Fibroblast of lung (primary cell): ENCODE measurements around the gene CTAG2. TPM values are rescaled to one million over a fixed set of nuclear protein-coding genes. Genes with fewer than 3 reads are reported as not detected.
"Not testable (repeated sequence)": the region's sequence is repeated elsewhere in the genome, so short reads cannot be mapped to it uniquely, and the experiment has no call there.

Experiments used
- DNase-seq, 2 donors: peaks; one replicate each; pipeline versions ENCODE4 v3.0.0 to v3.0.0-alpha.2; 2010; ENCODE audit warnings: low read depth in 2 of 2
- H2AFZ ChIP-seq: 2 replicates; pipeline ENCODE4 v1.5.1; 2012; ENCODE audit warnings: low read length, control low read depth, inconsistent platforms
- H3K27ac ChIP-seq: 2 replicates; pipeline ENCODE4 v1.5.1; 2011; ENCODE audit warnings: low read length, control low read depth; ENCODE audit not compliant: insufficient read depth
- H3K27me3 ChIP-seq: 2 replicates; pipeline ENCODE4 v1.5.1; 2011; ENCODE audit warnings: mild to moderate bottlenecking, low read length; ENCODE audit not compliant: control insufficient read depth, insufficient read depth
- H3K36me3 ChIP-seq: 2 replicates; pipeline ENCODE4 v1.5.1; 2011; ENCODE audit warnings: low read length; ENCODE audit not compliant: control insufficient read depth, insufficient read depth
- H3K4me1 ChIP-seq: 2 replicates; pipeline ENCODE4 v1.5.1; 2011; ENCODE audit warnings: low read length; ENCODE audit not compliant: control insufficient read depth, insufficient read depth; ENCODE audit errors: extremely low read depth
- H3K4me2 ChIP-seq: 2 replicates; pipeline ENCODE4 v1.5.1; 2011; ENCODE audit warnings: low read length, control low read depth; ENCODE audit not compliant: insufficient read depth; ENCODE audit errors: extremely low read depth
- H3K4me3 ChIP-seq, 4 experiments: fragments of 200-600 bp in 1 of 4; sonication (generic) in 1 of 4; replicated peaks in 1 of 4; 2 replicates each; pipeline ENCODE4 v1.5.1; 2011 to 2016; ENCODE audit warnings: low read length in 4 of 4, low read depth in 3 of 4, mild to moderate bottlenecking in 3 of 4, control low read depth in 2 of 4, inconsistent platforms in 1 of 4, mixed read lengths in 1 of 4; ENCODE audit not compliant: insufficient read depth in 1 of 4; ENCODE audit errors: control extremely low read depth in 1 of 4
- H3K79me2 ChIP-seq: 2 replicates; pipeline ENCODE4 v1.5.1; 2012; ENCODE audit warnings: mild to moderate bottlenecking, low read length, inconsistent platforms; ENCODE audit not compliant: control insufficient read depth, insufficient read depth
- H3K9ac ChIP-seq: 2 replicates; pipeline ENCODE4 v1.5.1; 2011; ENCODE audit warnings: mild to moderate bottlenecking, low read length, control low read depth; ENCODE audit not compliant: insufficient read depth
- H3K9me3 ChIP-seq: 2 replicates; pipeline ENCODE4 v1.5.1; 2012; ENCODE audit warnings: low read depth, low read length; ENCODE audit not compliant: control insufficient read depth, insufficient read depth
- H4K20me1 ChIP-seq: 2 replicates; pipeline ENCODE4 v1.5.1; 2011; ENCODE audit warnings: low read length; ENCODE audit not compliant: control insufficient read depth, insufficient read depth; ENCODE audit errors: extremely low read depth
- EZH2 ChIP-seq: IDR thresholded peaks from 2 replicates; pipeline ENCODE4 v1.5.1; 2012; ENCODE audit warnings: low read length, control low read depth, mild to moderate bottlenecking; ENCODE audit errors: missing control alignments
- polyA plus RNA-seq, 2 donors: library from polyadenylated mRNA; depleted of rRNA in 1 of 2; stranded (reverse) in 1 of 2; unstranded in 1 of 2; fragments of >200 nt; gene quantifications; 2 replicates each; pipeline ENCODE4 v1.2.1, GENCODE V29; 2011 to 2012; ENCODE audit warnings: missing spikeins in 1 of 2
- total RNA-seq: library from RNA; depleted of rRNA; stranded (reverse); fragments of >200 nt; gene quantifications from 2 replicates; pipeline ENCODE4 v1.2.1, GENCODE V29; 2014
- TF ChIP-seq, protein P1 (sequence below), 2 donors: IDR thresholded peaks in 1 of 2; conservative IDR thresholded peaks in 1 of 2; 1 replicate in 1 of 2; 2 replicates in 1 of 2; pipeline ENCODE4 v1.5.1; 2011 to 2012; ENCODE audit warnings: low read length in 2 of 2, control low read depth in 1 of 2, inconsistent platforms in 1 of 2, low read depth in 1 of 2, mild to moderate bottlenecking in 1 of 2

The CTAG2 gene
- total and polyA plus RNA-seq, 2 donors (not counting 1 experiment from before 2014, with no cell fraction given): not detected

DNA sequence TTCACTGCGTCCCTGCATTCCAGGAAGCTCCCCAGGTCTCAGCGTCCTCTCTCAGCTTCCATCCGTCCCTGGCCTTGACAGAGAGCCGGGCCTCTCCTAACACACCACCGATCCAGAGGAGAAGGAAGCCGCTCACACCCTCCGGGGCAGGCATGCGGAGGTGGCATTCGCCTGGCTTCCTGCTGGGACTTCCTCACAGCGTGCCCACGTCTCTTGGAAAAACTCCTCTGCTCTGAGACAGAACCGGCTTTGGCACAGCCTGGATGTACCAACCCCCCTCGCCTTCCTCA, 3.2 kb downstream of the CTAG2 start:
- no peaks in the 10 kb centered on the region for H3K27me3 ChIP-seq
- DNase-seq: no peak
- no peak overlapping the region for H3K4me2 ChIP-seq
- H3K9me3 ChIP-seq: no peaks in the 10 kb centered on the region
- H4K20me1 ChIP-seq: no peaks in the 10 kb centered on the region
- H3K9ac ChIP-seq: no peak overlapping the region
- no peaks in the 10 kb centered on the region for H3K79me2 ChIP-seq
- no peak overlapping the region for H3K4me3 ChIP-seq
- H2AFZ ChIP-seq: no peak overlapping the region
- no peaks in the 10 kb centered on the region for H3K4me1 ChIP-seq
- H3K36me3 ChIP-seq: no peaks in the 10 kb centered on the region
- H3K27ac ChIP-seq: no peak overlapping the region
- TF ChIP-seq EZH2: no peak
- TF ChIP-seq, protein P1, sequence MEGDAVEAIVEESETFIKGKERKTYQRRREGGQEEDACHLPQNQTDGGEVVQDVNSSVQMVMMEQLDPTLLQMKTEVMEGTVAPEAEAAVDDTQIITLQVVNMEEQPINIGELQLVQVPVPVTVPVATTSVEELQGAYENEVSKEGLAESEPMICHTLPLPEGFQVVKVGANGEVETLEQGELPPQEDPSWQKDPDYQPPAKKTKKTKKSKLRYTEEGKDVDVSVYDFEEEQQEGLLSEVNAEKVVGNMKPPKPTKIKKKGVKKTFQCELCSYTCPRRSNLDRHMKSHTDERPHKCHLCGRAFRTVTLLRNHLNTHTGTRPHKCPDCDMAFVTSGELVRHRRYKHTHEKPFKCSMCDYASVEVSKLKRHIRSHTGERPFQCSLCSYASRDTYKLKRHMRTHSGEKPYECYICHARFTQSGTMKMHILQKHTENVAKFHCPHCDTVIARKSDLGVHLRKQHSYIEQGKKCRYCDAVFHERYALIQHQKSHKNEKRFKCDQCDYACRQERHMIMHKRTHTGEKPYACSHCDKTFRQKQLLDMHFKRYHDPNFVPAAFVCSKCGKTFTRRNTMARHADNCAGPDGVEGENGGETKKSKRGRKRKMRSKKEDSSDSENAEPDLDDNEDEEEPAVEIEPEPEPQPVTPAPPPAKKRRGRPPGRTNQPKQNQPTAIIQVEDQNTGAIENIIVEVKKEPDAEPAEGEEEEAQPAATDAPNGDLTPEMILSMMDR (conservative IDR thresholded peaks at IDR 0.05 in 1 of 2, IDR thresholded peaks at IDR 0.05 in 1 of 2; ENCODE audit: low read depth in 1 of 2, low read length in 2 of 2): no peak

DNA sequence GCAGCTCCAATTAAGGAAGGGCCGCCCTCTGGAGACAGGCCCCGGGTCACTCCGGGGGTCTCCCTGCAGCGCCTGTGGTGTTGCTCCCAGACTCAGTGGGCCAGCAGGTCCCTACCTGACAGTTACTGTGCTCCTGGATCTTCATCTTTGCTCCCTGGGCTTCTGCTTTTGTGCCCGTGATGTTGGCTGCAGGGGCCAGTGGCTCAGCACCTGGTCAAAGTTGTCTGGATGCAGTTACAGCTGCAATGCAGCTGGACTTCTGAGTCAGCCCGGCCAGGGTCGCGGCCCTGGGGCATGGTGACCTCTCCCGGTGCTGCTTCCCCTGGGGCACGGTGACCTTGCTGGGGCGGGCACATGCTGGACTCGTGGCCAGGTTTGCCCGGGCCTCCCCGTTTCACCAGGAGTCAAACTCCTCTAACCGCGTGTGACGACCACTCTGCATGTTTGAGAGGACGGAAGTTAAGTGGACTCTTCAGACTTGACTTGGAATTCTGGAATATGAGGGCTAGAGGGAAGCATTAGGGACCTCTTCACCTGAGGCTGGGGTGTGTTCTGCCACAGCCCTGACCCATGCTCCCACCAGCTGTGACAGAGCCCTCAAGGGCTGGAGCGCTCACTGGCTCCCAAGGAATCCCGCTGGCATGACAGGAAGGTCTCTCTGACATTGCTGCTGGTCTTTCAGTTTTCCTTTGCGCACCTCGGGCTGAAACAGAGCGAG, 3.7 kb downstream of the CTAG2 start:
- H4K20me1 ChIP-seq: no peaks in the 10 kb centered on the region
- no peaks in the 10 kb centered on the region for H3K79me2 ChIP-seq
- no peaks in the 10 kb centered on the region for H3K9me3 ChIP-seq
- no peak for TF ChIP-seq EZH2
- TF ChIP-seq, protein P1 (conservative IDR thresholded peaks at IDR 0.05 in 1 of 2, IDR thresholded peaks at IDR 0.05 in 1 of 2; ENCODE audit: low read depth in 1 of 2, low read length in 2 of 2): no peak
- H3K4me1 ChIP-seq: no peaks in the 10 kb centered on the region
- no peak overlapping the region for H3K27ac ChIP-seq
- no peak overlapping the region for H3K4me3 ChIP-seq
- no peak overlapping the region for H3K4me2 ChIP-seq
- no peak overlapping the region for H3K9ac ChIP-seq
- no peaks in the 10 kb centered on the region for H3K36me3 ChIP-seq
- H2AFZ ChIP-seq: no peak overlapping the region
- no peak for DNase-seq
- H3K27me3 ChIP-seq: no peaks in the 10 kb centered on the region

DNA sequence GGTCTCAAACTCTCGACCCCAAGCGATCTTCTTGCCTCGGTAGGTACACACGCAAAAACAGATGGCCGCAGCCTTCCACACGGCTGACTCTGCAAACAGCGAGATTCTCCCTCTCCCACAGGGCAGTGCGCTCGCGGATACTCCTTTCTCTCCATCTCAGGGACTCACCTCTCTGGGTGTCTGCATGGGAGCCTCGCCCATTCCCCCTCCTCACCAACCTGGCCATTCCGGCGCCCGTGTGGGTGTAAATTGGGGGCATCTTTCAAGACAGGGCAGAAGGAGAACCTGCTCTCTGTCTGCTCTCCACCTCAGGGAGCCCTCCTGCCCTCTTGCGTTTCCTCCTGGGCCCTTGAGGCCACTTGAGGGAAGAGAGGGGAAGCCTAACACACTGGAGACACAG, 4.4 kb downstream of the CTAG2 start:
- H4K20me1 ChIP-seq: no peaks in the 10 kb centered on the region
- no peaks in the 10 kb centered on the region for H3K79me2 ChIP-seq
- H3K9ac ChIP-seq: no peak overlapping the region
- no peaks in the 10 kb centered on the region for H3K4me1 ChIP-seq
- no peak overlapping the region for H2AFZ ChIP-seq
- no peak overlapping the region for H3K4me3 ChIP-seq
- no peak overlapping the region for H3K27ac ChIP-seq
- no peak overlapping the region for H3K4me2 ChIP-seq
- no peaks in the 10 kb centered on the region for H3K9me3 ChIP-seq
- no peaks in the 10 kb centered on the region for H3K36me3 ChIP-seq
- H3K27me3 ChIP-seq: no peaks in the 10 kb centered on the region
- DNase-seq: no peak
- TF ChIP-seq, protein P1 (conservative IDR thresholded peaks at IDR 0.05 in 1 of 2, IDR thresholded peaks at IDR 0.05 in 1 of 2; ENCODE audit: low read depth in 1 of 2, low read length in 2 of 2): no peak
- no peak for TF ChIP-seq EZH2

DNA sequence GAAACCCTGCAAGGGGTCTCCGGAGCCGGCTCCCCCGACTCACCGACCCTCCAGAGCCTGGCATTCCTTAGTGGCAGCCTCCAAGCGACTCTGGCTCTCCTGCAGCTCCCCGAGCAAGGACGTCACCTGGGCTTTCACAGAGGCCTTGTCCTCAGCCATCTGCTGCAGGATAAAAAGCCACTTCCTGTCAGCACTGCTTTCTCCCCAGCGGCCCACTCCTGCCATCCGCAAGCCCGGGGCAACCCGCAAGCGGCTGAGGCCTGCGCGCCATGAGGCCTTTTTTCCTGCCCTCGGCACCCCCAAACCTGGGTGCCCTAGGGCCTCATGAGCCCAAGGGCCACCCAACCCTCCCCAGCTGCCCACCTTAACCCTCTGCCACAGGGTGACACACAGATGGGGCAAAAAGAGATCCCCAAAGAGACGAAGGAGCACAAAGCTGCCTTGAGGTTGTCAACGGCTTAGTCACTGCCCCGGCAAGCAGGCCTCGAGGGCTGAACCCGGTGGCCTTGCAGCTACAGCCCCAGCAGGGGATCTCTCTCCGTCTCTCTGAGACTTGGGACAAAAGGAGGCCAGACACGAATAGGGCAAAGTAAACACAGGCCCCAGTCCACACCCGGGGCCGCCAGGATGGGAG, 7.5 kb downstream of the CTAG2 start:
- H3K4me1 ChIP-seq, H3K36me3 ChIP-seq, H3K4me3 ChIP-seq, H3K9ac ChIP-seq, H2AFZ ChIP-seq, H3K9me3 ChIP-seq, H3K27me3 ChIP-seq, DNase-seq, H4K20me1 ChIP-seq, H3K27ac ChIP-seq, H3K4me2 ChIP-seq, H3K79me2 ChIP-seq: not testable (repeated sequence)

DNA sequence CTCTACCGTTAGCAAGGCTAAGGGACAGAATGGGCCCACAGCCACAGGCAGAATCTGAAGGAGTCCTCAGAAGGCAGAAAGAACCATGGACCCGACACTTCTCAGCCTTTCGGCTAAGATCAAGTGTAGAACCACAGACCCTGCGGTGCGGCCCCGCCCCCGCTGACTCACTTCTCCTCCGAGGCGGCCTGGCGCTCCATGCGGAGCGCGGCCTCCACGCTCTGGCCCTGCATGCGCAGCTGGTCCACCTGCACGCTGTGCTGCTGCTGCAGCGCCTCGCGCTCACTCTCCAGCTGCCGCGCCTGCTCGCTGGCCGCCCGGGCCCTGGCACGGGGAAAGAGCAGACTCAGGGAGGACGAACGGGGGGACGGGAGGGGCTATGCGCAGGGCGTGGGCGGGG, 9.7 kb downstream of the CTAG2 start:
- H3K4me3 ChIP-seq, H3K36me3 ChIP-seq, H3K4me1 ChIP-seq, H3K79me2 ChIP-seq, H3K4me2 ChIP-seq, H3K27ac ChIP-seq, H3K9me3 ChIP-seq, H4K20me1 ChIP-seq, H3K27me3 ChIP-seq, DNase-seq, H2AFZ ChIP-seq, H3K9ac ChIP-seq: not testable (repeated sequence)
